ENCODE results near the gene C5orf15. TPM values are rescaled to one million over a fixed set of nuclear protein-coding genes. Genes with fewer than 3 reads are reported as not detected.

Gene C5orf15
- total RNA-seq: 10 to 100 TPM; 27.1 to 32.4 TPM
- 10 to 100 TPM; 21.2 to 30.3 TPM for polyA plus RNA-seq

- WGBS: under 1% methylated on average over 48 of the region's 48 CpGs
- peaks cover 0 to 28% (median 15%) of the 10 kb centered on the region in 4 donors for H3K4me1 ChIP-seq (ENCODE audit: control insufficient read depth in 4 of 4, insufficient read depth in 4 of 4, low read length in 3 of 4)
- peak within 1 kb of the TSS; percentile 83 to 94 for H3K27ac ChIP-seq (ENCODE audit: low read depth in 1 of 2, low read length in 2 of 2)
- peak within 1 kb of the TSS; percentile 72 to 96 (median 87) for H3K4me3 ChIP-seq (ENCODE audit: low read depth in 1 of 3, low read length in 3 of 3)
- no peaks in the 10 kb centered on the region for H3K27me3 ChIP-seq (ENCODE audit: control insufficient read depth in 4 of 4, insufficient read depth in 4 of 4, low read length in 3 of 4)
- no peak for TF ChIP-seq TAF1 (conservative IDR thresholded peaks at IDR 0.05)
- no peak for TF ChIP-seq ATF3 (IDR thresholded peaks at IDR 0.05)
- peak; percentile 29 for TF ChIP-seq REST (IDR thresholded peaks at IDR 0.05)
- TF ChIP-seq JUND (IDR thresholded peaks at IDR 0.05): peak in 1 of 2 donors; percentile 31
- TF ChIP-seq EGR1 (IDR thresholded peaks at IDR 0.05; ENCODE audit: low read depth in 2 of 2): no peak
- peak; percentile 71 for TF ChIP-seq MAX (IDR thresholded peaks at IDR 0.05)
- TF ChIP-seq YY1 (IDR thresholded peaks at IDR 0.05): peak; percentile 100
- no peak for TF ChIP-seq FOXA2 (IDR thresholded peaks at IDR 0.05)
- TF ChIP-seq HNF4G (IDR thresholded peaks at IDR 0.05): no peak
- TF ChIP-seq NR2F2 (IDR thresholded peaks at IDR 0.05): no peak
- peak; percentile 27 to 34 for TF ChIP-seq HNF4A (conservative IDR thresholded peaks at IDR 0.05)
- peak in 1 of 2 donors; percentile 72 for TF ChIP-seq GABPA (IDR thresholded peaks at IDR 0.05 in 1 of 2, conservative IDR thresholded peaks at IDR 0.05 in 1 of 2)
- peak; percentile 32 to 47 for TF ChIP-seq RXRA (IDR thresholded peaks at IDR 0.05)
- TF ChIP-seq RAD21 (IDR thresholded peaks at IDR 0.05): peak; percentile 27 to 55
- peak; percentile 29 for TF ChIP-seq CTCF (IDR thresholded peaks at IDR 0.05; ENCODE audit: low read depth, low read length, missing input control)
- peak; percentile 63 for TF ChIP-seq SP1 (IDR thresholded peaks at IDR 0.05)
- TF ChIP-seq ZBTB33 (IDR thresholded peaks at IDR 0.05): no peak
- TF ChIP-seq FOXA1 (IDR thresholded peaks at IDR 0.05): no peak
- H3K9ac ChIP-seq (ENCODE audit: low read depth in 1 of 2, low read length in 2 of 2): peak within 1 kb of the TSS; percentile 89 to 91
- peak; percentile 90 for DNase-seq (ENCODE audit: low spot score)
- H3K36me3 ChIP-seq (ENCODE audit: control insufficient read depth in 4 of 4, insufficient read depth in 3 of 4, low read depth in 1 of 4, low read length in 3 of 4): peaks cover 0 to 10% (median 6%) of the 10 kb centered on the region in 4 donors
- no peaks in the 10 kb centered on the region for H3K9me3 ChIP-seq (ENCODE audit: control insufficient read depth in 4 of 4, low read length in 3 of 4)
Measured at GRCh38 chr5:133968204-133968980, at the start of gene C5orf15. Gene C5orf15, minus strand, starts transcription at chr5:133968625. Its CDS starts 41 bp downstream, at chr5:133968584.
